Measurements from ENCODE around the gene REPS2.

REPS2 gene

DNA sequence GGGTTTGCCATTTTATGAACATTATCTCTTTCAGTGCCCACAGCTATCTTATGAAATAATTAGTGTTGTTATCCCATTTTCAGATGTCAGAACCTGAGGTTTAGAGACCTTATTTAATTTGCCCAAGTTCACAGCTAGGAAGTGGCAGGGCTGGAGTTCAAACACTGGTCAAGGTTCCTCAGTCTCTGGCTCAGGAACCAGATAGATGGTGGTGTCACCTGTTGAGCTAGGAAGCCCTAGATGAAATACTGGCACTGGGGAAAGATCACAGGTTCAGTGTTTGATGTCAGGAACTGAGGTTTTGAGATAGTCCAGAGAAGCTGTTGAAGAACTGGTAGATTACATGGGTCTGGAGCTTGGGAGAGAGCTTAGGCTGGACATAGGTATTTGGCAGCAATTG, 85.4 kb downstream of the REPS2 start:
- in situ Hi-C loops (cut with HindIII; ENCODE audit: low sequenced_read_pairs), result no loop called here

GRCh38 chrX:17032351-17032750, 85.9 kb downstream of the REPS2 start:
- in situ Hi-C loops (cut with HindIII; ENCODE audit: low sequenced_read_pairs), result no loop called here

DNA sequence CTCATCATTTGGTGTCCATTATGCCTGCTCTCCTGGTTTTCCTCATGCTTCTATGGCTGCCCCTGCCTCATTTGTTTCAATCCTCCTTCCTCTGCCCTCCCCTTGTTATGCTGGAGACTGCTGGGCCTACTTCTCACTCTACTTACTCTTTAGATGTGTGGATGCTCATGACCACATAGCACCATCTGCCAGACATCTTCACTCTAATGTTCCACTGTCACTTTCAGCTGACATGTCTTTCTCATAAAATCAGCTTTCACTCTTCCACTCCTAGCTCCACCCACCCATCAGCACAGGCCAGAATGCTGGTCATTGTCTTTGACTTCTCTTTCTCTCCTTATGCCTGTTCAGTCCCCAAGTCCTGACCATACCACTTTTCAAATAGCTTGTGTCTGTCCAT, 86.8 kb downstream of the REPS2 start:
- in situ Hi-C loops (cut with HindIII; ENCODE audit: low sequenced_read_pairs), result no loop called here

- in situ Hi-C loops (cut with HindIII; ENCODE audit: low sequenced_read_pairs), result loop anchor here (5.0 kb wide), 1 partner anchor 148 kb away; no protein-coding TSS in a partner anchor
Observed at GRCh38 chrX:17035111-17035510, 88.7 kb downstream of the REPS2 start.

- in situ Hi-C loops (cut with HindIII; ENCODE audit: low sequenced_read_pairs), result loop anchor here (5.0 kb wide), 1 partner anchor 149 kb away; no protein-coding TSS in a partner anchor
Observed at GRCh38 chrX:17036171-17036961, 89.9 kb downstream of the REPS2 start.

DNA sequence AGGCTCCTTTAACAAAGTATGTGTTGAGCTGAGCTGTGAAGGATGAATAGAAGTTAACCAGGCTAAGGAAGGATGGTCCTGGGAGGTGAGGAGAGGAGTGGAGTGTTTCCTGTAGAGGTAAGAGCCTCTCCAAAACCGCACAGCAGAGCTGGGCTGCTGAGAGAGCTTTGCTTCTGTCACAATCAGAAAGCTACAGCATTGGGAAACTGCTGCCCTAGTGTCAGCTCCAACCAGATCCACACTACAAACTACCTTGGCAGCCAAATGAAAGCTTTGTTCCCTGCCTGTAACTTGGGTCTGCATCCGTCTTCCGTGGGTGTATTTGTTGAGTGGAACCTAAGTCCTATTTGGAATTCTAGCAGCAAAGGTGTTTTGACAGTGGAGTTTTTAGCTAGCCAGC, 91.8 kb downstream of the REPS2 start:
- in situ Hi-C loops (cut with HindIII; ENCODE audit: low sequenced_read_pairs), result loop anchor here (5.0 kb wide), 1 partner anchor 151 kb away; no protein-coding TSS in a partner anchor

GRCh38 chrX:17038681-17039161, 92.3 kb downstream of the REPS2 start:
- in situ Hi-C loops (cut with HindIII; ENCODE audit: low sequenced_read_pairs), result loop anchor here (5.0 kb wide), 1 partner anchor 151 kb away; no protein-coding TSS in a partner anchor

GRCh38 chrX:17039826-17040225, 93.4 kb downstream of the REPS2 start:
- in situ Hi-C loops (cut with HindIII; ENCODE audit: low sequenced_read_pairs), result loop anchor here (5.0 kb wide), 1 partner anchor 153 kb away; no protein-coding TSS in a partner anchor

GRCh38 chrX:17040711-17041110, 94.3 kb downstream of the REPS2 start:
- in situ Hi-C loops (cut with HindIII; ENCODE audit: low sequenced_read_pairs), result no loop called here

GRCh38 chrX:17042037-17042436, 95.6 kb downstream of the REPS2 start:
- in situ Hi-C loops (cut with HindIII; ENCODE audit: low sequenced_read_pairs), result no loop called here

DNA sequence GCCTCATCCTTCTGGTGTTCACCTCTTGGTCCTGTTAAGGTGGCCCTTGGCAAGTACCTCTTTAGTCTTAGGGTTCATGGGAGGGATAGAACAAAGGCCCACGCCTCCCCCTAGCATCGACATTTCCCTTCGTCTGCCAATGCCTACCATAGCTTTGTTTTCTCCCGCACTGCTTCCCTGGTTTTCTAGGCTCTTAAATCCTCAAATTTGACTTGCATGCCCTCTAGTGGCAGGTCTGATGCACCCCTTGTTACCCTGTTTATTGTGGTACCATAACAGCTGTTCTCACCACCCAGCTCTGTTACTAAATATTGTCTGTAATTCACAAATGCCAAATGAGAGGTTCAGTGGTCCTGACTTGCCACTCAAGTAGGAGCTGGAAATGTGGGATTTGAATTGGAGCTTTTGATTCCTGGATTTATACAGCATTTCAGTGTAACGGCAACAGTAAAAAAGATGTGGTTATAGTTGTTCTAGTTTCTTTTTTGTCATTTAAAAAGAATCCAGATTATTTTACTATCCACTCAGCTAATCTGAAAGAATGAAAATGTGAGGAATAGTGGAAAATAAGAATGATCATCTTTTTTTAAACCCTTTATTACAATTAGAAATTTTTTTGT, 100.1 kb downstream of the REPS2 start:
- in situ Hi-C loops (cut with HindIII; ENCODE audit: low sequenced_read_pairs), result no loop called here

DNA sequence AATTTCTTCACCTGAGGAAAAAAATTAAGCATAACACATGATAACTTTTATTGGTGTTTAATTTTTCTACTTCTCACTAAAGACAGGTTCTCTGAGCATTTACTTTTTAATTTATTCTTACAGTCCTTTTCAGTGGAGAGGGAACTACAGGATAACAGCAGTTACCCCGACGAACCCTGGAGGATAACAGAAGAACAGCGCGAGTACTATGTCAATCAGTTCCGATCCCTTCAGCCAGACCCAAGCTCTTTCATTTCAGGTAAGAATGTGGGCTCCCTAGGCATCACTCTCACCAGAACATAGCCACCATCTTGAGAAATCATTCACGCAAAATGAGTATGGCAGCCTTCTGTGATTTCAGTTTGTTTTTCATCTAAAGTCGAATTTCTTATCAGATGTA, 100.8 kb downstream of the REPS2 start:
- in situ Hi-C loops (cut with HindIII; ENCODE audit: low sequenced_read_pairs), result no loop called here

DNA sequence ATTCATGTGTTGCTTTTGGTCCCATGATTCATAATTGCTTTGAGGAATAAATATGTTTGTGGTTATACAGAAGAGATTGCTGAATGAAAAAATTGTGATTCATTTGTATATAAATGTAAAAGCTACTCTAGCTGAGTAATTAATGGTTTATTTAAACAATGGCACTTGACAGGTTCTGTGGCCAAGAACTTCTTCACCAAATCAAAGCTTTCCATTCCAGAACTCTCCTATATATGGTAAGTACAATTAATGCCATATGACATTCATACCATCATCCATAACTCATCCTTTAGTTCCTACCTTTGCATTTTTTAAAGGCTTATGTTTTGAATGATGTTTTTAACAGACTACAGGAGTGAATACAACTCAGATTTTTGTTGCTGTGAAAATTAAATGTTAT, 105.8 kb downstream of the REPS2 start:
- in situ Hi-C loops (cut with HindIII; ENCODE audit: low sequenced_read_pairs), result loop anchor here (5.0 kb wide), 1 partner anchor 230 kb away; no protein-coding TSS in a partner anchor

- in situ Hi-C loops (cut with HindIII; ENCODE audit: low sequenced_read_pairs), result loop anchor here (5.0 kb wide), 1 partner anchor 230 kb away; no protein-coding TSS in a partner anchor
Observed at GRCh38 chrX:17052793-17053192, 106.3 kb downstream of the REPS2 start.

DNA sequence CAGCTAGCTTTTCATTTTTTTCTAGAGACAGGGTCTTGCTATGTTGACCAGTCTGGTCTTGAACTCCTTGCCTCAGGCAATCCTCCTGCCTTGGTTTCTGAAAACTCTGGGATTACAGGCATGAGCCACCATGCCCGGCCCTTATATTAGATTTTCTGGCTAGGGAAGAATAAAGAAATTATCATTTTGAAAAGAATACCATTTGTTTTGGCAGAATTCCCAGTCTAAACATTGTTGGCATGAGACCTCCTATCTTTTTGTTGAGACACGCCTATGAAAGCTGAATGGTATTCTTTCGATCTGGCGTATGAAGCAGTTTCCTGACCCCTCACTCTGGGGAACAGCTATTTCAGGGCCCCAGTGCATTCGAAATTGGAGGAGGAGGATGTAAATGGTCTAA, 107.0 kb downstream of the REPS2 start:
- in situ Hi-C loops (cut with HindIII; ENCODE audit: low sequenced_read_pairs), result loop anchor here (5.0 kb wide), 1 partner anchor 231 kb away; no protein-coding TSS in a partner anchor

GRCh38 chrX:17056868-17057608, 110.6 kb downstream of the REPS2 start:
- in situ Hi-C loops (cut with HindIII; ENCODE audit: low sequenced_read_pairs), result no loop called here

DNA sequence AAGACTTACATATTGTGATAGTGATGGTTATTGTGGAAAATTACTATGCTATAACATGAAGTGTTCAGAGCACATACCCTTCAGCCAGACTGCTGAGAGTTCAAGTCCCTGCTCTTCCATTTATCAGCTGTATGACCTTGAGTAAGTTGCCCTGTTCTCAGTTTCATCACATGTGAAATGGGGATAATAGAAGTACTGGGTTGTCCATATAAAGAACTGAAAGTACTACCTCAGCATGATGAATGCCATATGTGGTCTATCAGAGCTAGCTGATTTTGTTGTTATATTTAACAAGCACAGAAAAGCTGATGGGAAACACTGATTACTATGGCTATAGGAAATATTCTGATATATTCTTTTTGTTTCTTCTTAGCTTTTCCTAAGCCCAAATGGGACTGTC, 115.6 kb downstream of the REPS2 start:
- in situ Hi-C loops (cut with HindIII; ENCODE audit: low sequenced_read_pairs), result no loop called here

DNA sequence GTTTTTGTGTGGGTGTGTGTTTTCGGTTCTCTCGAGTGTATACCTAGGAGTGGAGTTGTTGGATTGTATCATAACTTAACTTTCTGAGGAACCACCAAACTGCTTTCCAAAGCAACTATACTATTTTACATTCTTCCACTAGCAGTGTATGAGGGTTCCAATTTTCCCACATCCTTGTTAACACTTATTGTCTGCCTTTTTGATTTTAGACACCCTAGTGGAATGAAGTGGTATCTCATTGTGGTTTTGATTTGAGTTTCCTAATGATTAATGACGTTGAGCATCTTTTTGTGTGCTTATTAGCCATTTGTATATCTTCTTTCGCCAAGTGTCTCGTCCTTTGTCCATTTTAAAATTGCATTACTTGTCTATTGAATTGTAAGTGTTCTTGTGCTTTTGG, 118.6 kb downstream of the REPS2 start:
- in situ Hi-C loops (cut with HindIII; ENCODE audit: low sequenced_read_pairs), result no loop called here

GRCh38 chrX:17067534-17067933, 121.1 kb downstream of the REPS2 start:
- in situ Hi-C loops (cut with HindIII; ENCODE audit: low sequenced_read_pairs), result no loop called here

- in situ Hi-C loops (cut with HindIII; ENCODE audit: low sequenced_read_pairs), result no loop called here
Observed at GRCh38 chrX:17072301-17072700, 125.8 kb downstream of the REPS2 start.

GRCh38 chrX:17072721-17073230, 126.3 kb downstream of the REPS2 start:
- in situ Hi-C loops (cut with HindIII; ENCODE audit: low sequenced_read_pairs), result no loop called here
